ENCODE results near the gene CELF5.

DNA sequence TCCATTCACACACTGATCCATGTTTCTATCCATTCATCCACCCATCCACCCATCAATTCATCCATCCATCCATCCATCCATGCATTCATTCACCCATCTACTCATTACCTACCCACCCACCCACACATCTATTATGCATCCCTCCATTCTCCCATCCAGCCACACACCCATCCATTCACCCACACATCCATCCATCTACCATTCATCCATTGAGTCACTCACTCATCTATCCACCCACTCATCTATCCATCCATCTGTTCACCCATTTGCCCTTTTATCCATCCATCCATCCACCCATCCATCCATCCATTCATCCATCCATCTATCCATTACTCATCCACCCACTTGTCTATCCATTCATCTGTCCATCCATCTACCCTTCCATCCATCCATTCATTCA is 30.1 kb downstream of the CELF5 start:
- TF ChIP-seq, protein P1, sequence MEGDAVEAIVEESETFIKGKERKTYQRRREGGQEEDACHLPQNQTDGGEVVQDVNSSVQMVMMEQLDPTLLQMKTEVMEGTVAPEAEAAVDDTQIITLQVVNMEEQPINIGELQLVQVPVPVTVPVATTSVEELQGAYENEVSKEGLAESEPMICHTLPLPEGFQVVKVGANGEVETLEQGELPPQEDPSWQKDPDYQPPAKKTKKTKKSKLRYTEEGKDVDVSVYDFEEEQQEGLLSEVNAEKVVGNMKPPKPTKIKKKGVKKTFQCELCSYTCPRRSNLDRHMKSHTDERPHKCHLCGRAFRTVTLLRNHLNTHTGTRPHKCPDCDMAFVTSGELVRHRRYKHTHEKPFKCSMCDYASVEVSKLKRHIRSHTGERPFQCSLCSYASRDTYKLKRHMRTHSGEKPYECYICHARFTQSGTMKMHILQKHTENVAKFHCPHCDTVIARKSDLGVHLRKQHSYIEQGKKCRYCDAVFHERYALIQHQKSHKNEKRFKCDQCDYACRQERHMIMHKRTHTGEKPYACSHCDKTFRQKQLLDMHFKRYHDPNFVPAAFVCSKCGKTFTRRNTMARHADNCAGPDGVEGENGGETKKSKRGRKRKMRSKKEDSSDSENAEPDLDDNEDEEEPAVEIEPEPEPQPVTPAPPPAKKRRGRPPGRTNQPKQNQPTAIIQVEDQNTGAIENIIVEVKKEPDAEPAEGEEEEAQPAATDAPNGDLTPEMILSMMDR (IDR thresholded peaks at IDR 0.05), result no peak
- no peak for TF ChIP-seq POLR2A (IDR thresholded peaks at IDR 0.05)
- TF ChIP-seq POLR2AphosphoS5 (IDR thresholded peaks at IDR 0.05), result no peak
